OCI-LY7 (cell line): ENCODE measurements around the gene TTC21A.

Source experiments
- CTCF ChIP-seq: fragments of 200-600 bp; sonication (generic); conservative IDR thresholded peaks from 2 replicates; pipeline ENCODE4 v1.5.1; 2014; ENCODE audit warnings: mild to moderate bottlenecking, antibody characterized with exemption, low read length, moderate library complexity, mixed read lengths
- EZH2phosphoT487 ChIP-seq: fragments of 200-600 bp; sonication (generic); IDR thresholded peaks from 2 replicates; pipeline ENCODE4 v1.6.1; 2018; ENCODE audit warnings: low read depth, borderline replicate concordance, mild to moderate bottlenecking, mixed run types, antibody characterized with exemption, low read length, moderate library complexity, mixed read lengths

- peak; percentile 37; the same call in 1 of the 2 replicates for TF ChIP-seq CTCF
- no peak for TF ChIP-seq EZH2phosphoT487
Measured at GRCh38 chr3:39150148-39150802, 42.8 kb downstream of the TTC21A start.
